ENCODE results near the gene JAZF1.

JAZF1 gene

DNA sequence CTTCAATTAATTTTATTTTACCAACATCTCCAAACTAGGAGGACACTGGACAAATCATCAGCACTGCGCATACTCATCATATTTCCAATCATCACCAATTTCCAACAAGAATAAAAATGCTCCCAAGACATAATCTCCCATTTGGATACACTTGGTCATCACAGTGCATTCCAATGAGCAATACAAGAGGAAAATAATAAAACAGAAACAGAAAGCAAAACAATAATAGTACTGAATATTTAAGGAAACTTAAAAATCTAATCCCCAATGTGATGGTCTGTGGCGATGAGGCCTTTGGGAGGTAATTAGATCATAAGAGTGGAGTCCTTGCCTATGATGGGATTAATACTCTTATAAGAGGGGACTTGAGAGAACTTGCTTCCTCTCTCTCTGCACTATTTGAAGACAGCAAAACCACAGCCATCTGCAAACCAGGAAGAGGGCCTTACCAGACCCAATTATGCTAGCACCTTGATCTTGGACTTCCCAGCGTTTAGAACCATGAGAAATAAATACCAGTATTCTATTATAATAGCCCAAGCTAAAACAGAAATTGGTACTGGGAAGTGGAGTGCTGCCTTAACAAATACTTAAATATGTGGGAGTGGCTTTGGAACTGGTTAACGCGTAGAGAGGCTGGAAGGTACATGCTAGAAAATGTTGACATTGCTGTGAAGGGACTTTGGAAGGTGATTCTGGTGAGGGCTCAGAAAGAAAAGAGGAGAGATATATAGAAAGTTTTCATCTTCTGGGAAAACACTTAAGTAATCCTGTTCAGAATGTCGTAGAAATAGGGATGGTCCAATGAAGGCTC lies 91.5 kb downstream of the JAZF1 start:
- Histone ChIP-seq H3K27me3 (ENCODE audit: control insufficient read depth, insufficient read depth, low read length) (no peaks in the 10 kb centered on the region), H3K36me3 (ENCODE audit: control insufficient read depth, insufficient read depth, low read length) (no peaks in the 10 kb centered on the region), H3K79me2 (no peaks in the 10 kb centered on the region), H3K9ac (no peak overlapping the region), H3K27ac (no peak overlapping the region), H3K9me3 (ENCODE audit: control insufficient read depth, low read length) (no peaks in the 10 kb centered on the region), H3K4me1 (no peaks in the 10 kb centered on the region), H2AFZ (no peak overlapping the region), H3K4me3 (ENCODE audit: low read depth, low read length) (no peak overlapping the region), H3K4me2 (ENCODE audit: low read length) (no peak overlapping the region)
- TF ChIP-seq, protein P1, sequence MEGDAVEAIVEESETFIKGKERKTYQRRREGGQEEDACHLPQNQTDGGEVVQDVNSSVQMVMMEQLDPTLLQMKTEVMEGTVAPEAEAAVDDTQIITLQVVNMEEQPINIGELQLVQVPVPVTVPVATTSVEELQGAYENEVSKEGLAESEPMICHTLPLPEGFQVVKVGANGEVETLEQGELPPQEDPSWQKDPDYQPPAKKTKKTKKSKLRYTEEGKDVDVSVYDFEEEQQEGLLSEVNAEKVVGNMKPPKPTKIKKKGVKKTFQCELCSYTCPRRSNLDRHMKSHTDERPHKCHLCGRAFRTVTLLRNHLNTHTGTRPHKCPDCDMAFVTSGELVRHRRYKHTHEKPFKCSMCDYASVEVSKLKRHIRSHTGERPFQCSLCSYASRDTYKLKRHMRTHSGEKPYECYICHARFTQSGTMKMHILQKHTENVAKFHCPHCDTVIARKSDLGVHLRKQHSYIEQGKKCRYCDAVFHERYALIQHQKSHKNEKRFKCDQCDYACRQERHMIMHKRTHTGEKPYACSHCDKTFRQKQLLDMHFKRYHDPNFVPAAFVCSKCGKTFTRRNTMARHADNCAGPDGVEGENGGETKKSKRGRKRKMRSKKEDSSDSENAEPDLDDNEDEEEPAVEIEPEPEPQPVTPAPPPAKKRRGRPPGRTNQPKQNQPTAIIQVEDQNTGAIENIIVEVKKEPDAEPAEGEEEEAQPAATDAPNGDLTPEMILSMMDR (IDR thresholded peaks at IDR 0.05) = no peak

DNA sequence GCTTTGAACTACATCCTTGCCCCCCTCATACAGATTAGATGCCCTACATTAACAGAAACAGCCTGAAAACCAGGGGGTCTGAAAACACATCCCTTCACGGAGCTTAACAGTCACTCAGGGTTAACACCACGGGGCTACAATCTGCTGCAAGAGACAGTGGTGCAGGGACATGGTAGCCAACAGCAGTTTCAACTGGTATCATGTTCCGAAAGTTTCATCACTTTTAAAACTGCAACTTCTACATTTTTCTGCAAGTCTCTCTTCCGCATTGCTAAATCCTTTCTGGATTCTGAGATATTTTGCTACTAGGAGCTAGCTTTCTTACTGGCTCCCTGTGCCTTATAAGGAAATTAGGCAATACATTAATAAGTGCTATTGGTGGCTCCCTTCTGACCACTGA lies 92.6 kb downstream of the JAZF1 start:
- H3K27ac ChIP-seq = no peak overlapping the region

DNA sequence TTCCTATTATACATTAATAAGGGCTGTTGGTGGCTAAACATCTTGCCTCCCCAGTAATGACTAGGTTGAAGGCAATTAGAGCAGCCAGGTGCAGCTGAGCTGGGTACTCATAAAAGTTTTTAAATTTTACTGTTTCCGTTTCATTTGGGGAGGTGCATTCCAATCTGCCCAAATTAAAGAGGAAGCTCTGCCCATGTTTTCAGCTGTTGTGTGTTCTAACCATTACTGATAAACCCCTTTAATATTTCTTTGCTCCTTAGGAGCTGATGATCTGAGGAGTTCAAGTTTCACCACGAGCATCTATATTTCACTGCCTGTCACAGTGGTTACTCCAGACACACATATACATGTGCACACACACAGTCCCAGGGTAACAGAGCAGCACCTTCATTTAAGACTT lies 94.4 kb downstream of the JAZF1 start:
- no peaks in the 10 kb centered on the region for H3K79me2 ChIP-seq
- TF ChIP-seq, protein P1 (IDR thresholded peaks at IDR 0.05) = no peak
- no peaks in the 10 kb centered on the region for H3K9me3 ChIP-seq (ENCODE audit: control insufficient read depth, low read length)
- H3K4me1 ChIP-seq = no peaks in the 10 kb centered on the region
- no peaks in the 10 kb centered on the region for H3K27me3 ChIP-seq (ENCODE audit: control insufficient read depth, insufficient read depth, low read length)
- no peak overlapping the region for H2AFZ ChIP-seq
- H3K36me3 ChIP-seq (ENCODE audit: control insufficient read depth, insufficient read depth, low read length) = no peaks in the 10 kb centered on the region
- no peak overlapping the region for H3K4me3 ChIP-seq (ENCODE audit: low read depth, low read length)
- no peak overlapping the region for H3K27ac ChIP-seq
- H3K4me2 ChIP-seq (ENCODE audit: low read length) = no peak overlapping the region
- no peak overlapping the region for H3K9ac ChIP-seq

More for the DNA sequence above, 92.6 kb downstream of the JAZF1 start:
- Histone ChIP-seq H3K36me3 (ENCODE audit: control insufficient read depth, insufficient read depth, low read length) (no peaks in the 10 kb centered on the region), H3K9me3 (ENCODE audit: control insufficient read depth, low read length) (no peaks in the 10 kb centered on the region), H3K79me2 (no peaks in the 10 kb centered on the region), H3K27me3 (ENCODE audit: control insufficient read depth, insufficient read depth, low read length) (no peaks in the 10 kb centered on the region), H3K4me2 (ENCODE audit: low read length) (no peak overlapping the region), H2AFZ (no peak overlapping the region), H3K9ac (no peak overlapping the region), H3K4me1 (no peaks in the 10 kb centered on the region), H3K4me3 (ENCODE audit: low read depth, low read length) (no peak overlapping the region)
- TF ChIP-seq, protein P1 (IDR thresholded peaks at IDR 0.05) = no peak

DNA sequence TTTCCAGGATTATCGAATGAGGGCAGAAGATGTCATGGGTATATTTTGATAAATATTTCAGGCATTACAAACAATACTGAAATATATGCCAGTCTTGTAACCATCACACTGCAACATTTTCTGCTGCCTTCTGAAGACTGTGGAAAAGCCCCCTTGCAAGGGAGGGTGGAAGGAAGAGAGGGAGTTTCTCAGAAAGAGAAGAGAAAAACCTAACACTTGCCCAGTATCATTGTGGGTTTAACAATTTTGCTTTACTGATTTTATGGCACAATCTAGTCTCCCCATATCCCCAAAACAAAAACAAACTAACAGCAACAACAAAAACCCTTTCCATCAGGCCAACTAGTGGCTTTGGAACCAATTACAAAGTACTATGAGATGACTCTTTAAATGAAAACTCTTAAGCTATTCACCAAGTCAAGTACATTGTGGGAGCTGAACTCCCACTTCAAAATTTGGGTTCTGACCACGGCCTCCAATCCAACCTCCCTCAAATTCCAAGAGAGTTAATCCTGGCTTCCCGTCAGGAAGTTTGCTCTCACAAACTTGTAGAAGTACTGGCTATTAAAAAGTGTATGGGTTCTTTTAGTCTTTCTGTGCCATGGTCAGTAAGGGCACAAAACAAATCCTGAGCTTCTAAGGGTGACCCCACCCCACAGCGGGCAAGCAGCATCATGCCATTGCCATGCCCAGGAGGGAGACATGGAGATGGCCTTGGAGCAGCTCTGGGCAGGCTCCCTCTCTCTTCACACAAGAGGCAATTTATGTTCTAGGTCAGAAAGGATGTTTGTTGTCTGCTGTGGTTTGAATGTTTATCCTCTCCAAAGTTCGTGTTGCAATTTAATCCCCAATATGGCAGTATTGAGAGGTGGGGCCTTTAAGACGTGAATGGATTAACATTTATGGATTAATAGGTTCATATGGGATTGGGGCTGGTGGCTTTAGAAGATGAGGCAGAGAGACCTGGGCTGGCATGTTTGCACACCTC lies 96.3 kb downstream of the JAZF1 start:
- H3K9me3 ChIP-seq (ENCODE audit: control insufficient read depth, low read length) = no peaks in the 10 kb centered on the region
- H3K36me3 ChIP-seq (ENCODE audit: control insufficient read depth, insufficient read depth, low read length) = no peaks in the 10 kb centered on the region
- H3K27me3 ChIP-seq (ENCODE audit: control insufficient read depth, insufficient read depth, low read length) = no peaks in the 10 kb centered on the region
- H3K9ac ChIP-seq = no peak overlapping the region
- no peak overlapping the region for H2AFZ ChIP-seq
- no peak overlapping the region for H3K27ac ChIP-seq
- H3K4me2 ChIP-seq (ENCODE audit: low read length) = no peak overlapping the region
- TF ChIP-seq, protein P1 (IDR thresholded peaks at IDR 0.05) = no peak
- H3K4me1 ChIP-seq = no peaks in the 10 kb centered on the region
- no peaks in the 10 kb centered on the region for H3K79me2 ChIP-seq
- H3K4me3 ChIP-seq (ENCODE audit: low read depth, low read length) = no peak overlapping the region

Data from parathyroid adenoma (tissue), 2 donors.